ENCODE data around the gene NARS2. TPM values are rescaled to one million over a fixed set of nuclear protein-coding genes. Genes with fewer than 3 reads are reported as not detected.

Gene NARS2
- total RNA-seq, 1 donor from 2014 or later, result 13.4 TPM

Other genes with a start within 250 kb of the NARS2 start
- gene GAB2, start 157.0 kb downstream of the NARS2 start, total RNA-seq, result 65.1 TPM

Measured in mesenteric fat pad (tissue), 1 donor.